Breast epithelium (tissue), 4 donors: Measurements from ENCODE around the gene THTPA. TPM values are rescaled to one million over a fixed set of nuclear protein-coding genes. Genes with fewer than 3 reads are reported as not detected.

Source experiments
- DNase-seq, 2 donors: peaks; one replicate each; pipeline ENCODE4 v3.0.0-alpha.2; 2019; ENCODE audit warnings: low spot score in 2 of 2
- H3K27ac ChIP-seq, 2 donors: fragments of 200-600 bp; sonication (generic) in 1 of 2; one replicate each; pipeline ENCODE4 v1.5.1; 2016 to 2019; ENCODE audit warnings: mild to moderate bottlenecking in 1 of 2
- H3K27me3 ChIP-seq, 2 donors: fragments of 200-600 bp; sonication (generic) in 1 of 2; one replicate each; pipeline versions ENCODE4 v1.5.1 to v1.6.0; 2017 to 2019; ENCODE audit warnings: control low read depth in 1 of 2, mild to moderate bottlenecking in 1 of 2
- H3K36me3 ChIP-seq: fragments of 200-600 bp; one replicate; pipeline ENCODE4 v1.5.1; 2019
- H3K4me1 ChIP-seq, 2 donors: fragments of 200-600 bp; sonication (generic); one replicate each; pipeline ENCODE4 v1.5.1; 2016 to 2019; ENCODE audit warnings: control low read depth in 1 of 2
- H3K4me3 ChIP-seq, 3 donors: fragments of 200-600 bp; sonication (generic); 1 replicate in 2 of 3; 2 replicates in 1 of 3; pipeline ENCODE4 v1.5.1; 2016 to 2019; ENCODE audit warnings: mild to moderate bottlenecking in 3 of 3, moderate library complexity in 2 of 3
- H3K9me3 ChIP-seq, 2 donors: fragments of 200-600 bp; sonication (generic) in 1 of 2; one replicate each; pipeline ENCODE4 v1.5.1; 2016 to 2019; ENCODE audit warnings: control low read depth in 1 of 2
- CTCF ChIP-seq, 3 donors: fragments of 450-650 bp; IDR thresholded peaks; one replicate each; pipeline ENCODE4 v1.5.1; 2016 to 2017; ENCODE audit warnings: antibody characterized with exemption in 3 of 3, mild to moderate bottlenecking in 3 of 3, moderate library complexity in 3 of 3
- POLR2A ChIP-seq: fragments of 450-650 bp; IDR thresholded peaks from one replicate; pipeline ENCODE4 v1.6.1; 2016; ENCODE audit warnings: antibody characterized with exemption, mild to moderate bottlenecking, moderate library complexity
- POLR2AphosphoS5 ChIP-seq, 3 donors: sonication (generic); formaldehyde crosslinking; IDR thresholded peaks; one replicate each; pipeline ENCODE4 v1.6.1; 2017; ENCODE audit warnings: antibody characterized with exemption in 3 of 3
- intact Hi-C: fragments of 100-400 bp; cut with DNase I; formaldehyde crosslinking; loops from one replicate; pipeline ENCODE4 v1.15.1; 2023; ENCODE audit warnings: low total_unique reads
- total RNA-seq, 3 donors: library from RNA; depleted of rRNA; stranded (reverse); fragments of >200 nt; gene quantifications; one replicate each; pipeline ENCODE4 v1.1.0, GENCODE V29; 2016

Gene THTPA
- total RNA-seq, 3 donors from 2014 or later, result 13.6 to 22.1 (median 21.0) TPM

- no peak overlapping the region for H3K4me3 ChIP-seq
- H3K27me3 ChIP-seq, result no peaks in the 10 kb centered on the region
- H3K36me3 ChIP-seq, result no peaks in the 10 kb centered on the region
- no peaks in the 10 kb centered on the region for H3K4me1 ChIP-seq
- no peaks in the 10 kb centered on the region for H3K9me3 ChIP-seq
- TF ChIP-seq CTCF (IDR thresholded peaks at IDR 0.05) (no peak), POLR2AphosphoS5 (IDR thresholded peaks at IDR 0.05) (no peak), POLR2A (no peak)
- no peak overlapping the region for H3K27ac ChIP-seq
- DNase-seq, result no peak
- intact Hi-C loops, result no loop called here
Observed at GRCh38 chr14:23600806-23601205, 44.7 kb downstream of the THTPA start.

GRCh38 chr14:23601424-23601823 is 45.4 kb downstream of the THTPA start:
- intact Hi-C loops, result no loop called here
- DNase-seq, result no peak
- Histone ChIP-seq H3K27ac (no peak overlapping the region), H3K4me1 (no peaks in the 10 kb centered on the region), H3K36me3 (no peaks in the 10 kb centered on the region), H3K9me3 (no peaks in the 10 kb centered on the region), H3K27me3 (no peaks in the 10 kb centered on the region), H3K4me3 (no peak overlapping the region)
- TF ChIP-seq POLR2A (no peak), CTCF (IDR thresholded peaks at IDR 0.05) (no peak), POLR2AphosphoS5 (IDR thresholded peaks at IDR 0.05) (no peak)

- TF ChIP-seq POLR2AphosphoS5 (IDR thresholded peaks at IDR 0.05) (no peak), POLR2A (no peak), CTCF (IDR thresholded peaks at IDR 0.05) (no peak)
- Histone ChIP-seq H3K9me3 (no peaks in the 10 kb centered on the region), H3K4me1 (no peaks in the 10 kb centered on the region), H3K27me3 (no peaks in the 10 kb centered on the region), H3K36me3 (no peaks in the 10 kb centered on the region), H3K27ac (no peak overlapping the region), H3K4me3 (no peak overlapping the region)
- DNase-seq, result no peak
- intact Hi-C loops, result no loop called here
Observed at GRCh38 chr14:23601845-23602180, 45.7 kb downstream of the THTPA start.

- intact Hi-C loops, result no loop called here
Observed at GRCh38 chr14:23602181-23603095, 46.4 kb downstream of the THTPA start.

More at GRCh38 chr14:23602181-23603095, 46.4 kb downstream of the THTPA start:
- Histone ChIP-seq H3K27ac (no peak overlapping the region), H3K27me3 (no peaks in the 10 kb centered on the region), H3K4me3 (no peak overlapping the region), H3K36me3 (no peaks in the 10 kb centered on the region), H3K4me1 (no peaks in the 10 kb centered on the region), H3K9me3 (no peaks in the 10 kb centered on the region)
- TF ChIP-seq CTCF (IDR thresholded peaks at IDR 0.05) (no peak), POLR2AphosphoS5 (IDR thresholded peaks at IDR 0.05) (no peak), POLR2A (no peak)
- DNase-seq, result no peak
